GM12891 (cell line): Measurements from ENCODE around the gene SOCS7.

Experiments used
- DNase-seq: peaks from one replicate; pipeline ENCODE4 v3.0.0; 2011; ENCODE audit warnings: low spot score; ENCODE audit not compliant: insufficient read length
- FAIRE-seq: peaks from 2 replicates; lab custom pipeline; 2011; peaks lifted over from hg19 to GRCh38; lab: Jason Lieb, UNC
- PAX5 ChIP-seq: IDR thresholded peaks from 2 replicates; pipeline ENCODE4 v1.6.1; 2011; ENCODE audit warnings: low read length, moderate library complexity, mild to moderate bottlenecking; ENCODE audit not compliant: insufficient read depth, severe bottlenecking
- POLR2A ChIP-seq: IDR thresholded peaks from 2 replicates; pipeline ENCODE4 v1.6.1; 2011; ENCODE audit warnings: low read depth, low read length, control low read depth
- POLR2AphosphoS5 ChIP-seq: IDR thresholded peaks from 2 replicates; pipeline ENCODE4 v1.6.1; 2011; ENCODE audit warnings: low read depth, low read length, control low read depth
- POU2F2 ChIP-seq: IDR thresholded peaks from 2 replicates; pipeline ENCODE4 v1.6.1; 2011; ENCODE audit warnings: low read depth, mild to moderate bottlenecking, control low read depth, low read length, moderate library complexity
- SPI1 ChIP-seq: IDR thresholded peaks from 2 replicates; pipeline ENCODE4 v1.6.1; 2011; ENCODE audit warnings: low read depth, low read length, control low read depth
- TAF1 ChIP-seq: IDR thresholded peaks from 2 replicates; pipeline ENCODE4 v1.6.1; 2011; ENCODE audit warnings: low read depth, low read length, control low read depth

SOCS7 gene

GRCh38 chr17:38449364-38449763, 97.7 kb downstream of the SOCS7 start:
- DNase-seq (no peak), FAIRE-seq (no peak)
- TF ChIP-seq POLR2A (no peak), POLR2AphosphoS5 (no peak), PAX5 (no peak), POU2F2 (no peak), SPI1 (no peak), TAF1 (no peak)

GRCh38 chr17:38450557-38451029, 98.9 kb downstream of the SOCS7 start:
- no peak for DNase-seq
- FAIRE-seq = no peak

GRCh38 chr17:38451030-38451839, 99.6 kb downstream of the SOCS7 start:
- TF ChIP-seq POLR2AphosphoS5 (no peak), SPI1 (no peak), POU2F2 (no peak), POLR2A (no peak), TAF1 (no peak), PAX5 (no peak)
- no peak for DNase-seq
- no peak for FAIRE-seq

More at GRCh38 chr17:38450557-38451029, 98.9 kb downstream of the SOCS7 start:
- TF ChIP-seq POLR2AphosphoS5 = no peak
- TF ChIP-seq POU2F2 = no peak
- TF ChIP-seq POLR2A = no peak
- no peak for TF ChIP-seq TAF1
- no peak for TF ChIP-seq SPI1
- TF ChIP-seq PAX5 = no peak

- DNase-seq = no peak
- FAIRE-seq = no peak
- TF ChIP-seq TAF1 = no peak
- no peak for TF ChIP-seq POU2F2
- no peak for TF ChIP-seq SPI1
- TF ChIP-seq POLR2A = no peak
- no peak for TF ChIP-seq PAX5
Observed at GRCh38 chr17:38451840-38452529, 100.3 kb downstream of the SOCS7 start.

- TF ChIP-seq PAX5 = no peak
- TF ChIP-seq TAF1 = no peak
- no peak for TF ChIP-seq POLR2A
- TF ChIP-seq POLR2AphosphoS5 = no peak
- no peak for TF ChIP-seq POU2F2
- TF ChIP-seq SPI1 = no peak
- DNase-seq (no peak), FAIRE-seq (no peak)
Observed at GRCh38 chr17:38452719-38453118, 101.1 kb downstream of the SOCS7 start.

GRCh38 chr17:38453951-38454421, 102.3 kb downstream of the SOCS7 start:
- DNase-seq (no peak), FAIRE-seq (no peak)
- TF ChIP-seq SPI1 (no peak), POLR2AphosphoS5 (no peak), POU2F2 (no peak), TAF1 (no peak), POLR2A (no peak), PAX5 (no peak)

GRCh38 chr17:38454532-38454931, 102.9 kb downstream of the SOCS7 start:
- TF ChIP-seq TAF1 (no peak), POLR2AphosphoS5 (no peak), POLR2A (no peak), PAX5 (no peak), POU2F2 (no peak), SPI1 (no peak)
- DNase-seq (no peak), FAIRE-seq (no peak)
